SH-SY5Y (cell line): Measurements from ENCODE around the gene FOXJ3.

Source experiments
- GATA2 ChIP-seq: IDR thresholded peaks from 2 replicates; pipeline ENCODE4 v1.6.1; 2011; ENCODE audit warnings: mild to moderate bottlenecking, low read depth, low read length
- GATA3 ChIP-seq: IDR thresholded peaks from 2 replicates; pipeline ENCODE4 v1.6.1; 2011; ENCODE audit warnings: low read depth, mild to moderate bottlenecking, low read length, moderate library complexity

The FOXJ3 gene

DNA sequence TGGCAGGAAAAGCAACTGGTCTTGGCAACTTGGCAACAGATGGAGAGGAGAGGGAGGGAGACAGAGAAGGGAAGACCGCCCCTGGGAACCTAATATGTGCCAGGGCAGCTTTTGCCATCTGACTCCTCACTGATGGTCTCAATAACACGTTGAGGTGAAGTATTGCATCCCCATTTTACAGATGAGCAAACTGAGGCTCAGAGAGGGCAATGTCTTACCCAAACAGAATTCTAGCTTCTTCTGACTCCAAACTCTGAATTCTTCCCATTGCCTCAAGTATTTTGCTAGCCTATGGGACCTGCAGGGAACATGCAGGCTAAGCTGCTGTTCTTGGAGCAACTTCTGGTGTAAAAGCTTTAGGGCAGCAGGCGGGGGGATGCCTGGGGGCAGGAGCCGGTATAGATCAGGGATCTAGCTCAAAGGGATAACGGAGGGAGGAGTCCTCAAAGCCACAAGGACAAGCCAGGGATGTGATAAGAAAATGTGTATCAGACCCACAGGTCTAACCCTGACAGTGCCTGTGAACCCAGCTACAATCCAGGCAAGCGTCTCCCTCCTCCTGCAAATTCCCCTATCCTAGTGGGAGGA is 163.3 kb downstream of the FOXJ3 start:
- TF ChIP-seq GATA2 (no peak), GATA3 (no peak)

GRCh38 chr1:42170779-42171621 is 164.0 kb downstream of the FOXJ3 start:
- TF ChIP-seq GATA3 (no peak), GATA2 (no peak)

DNA sequence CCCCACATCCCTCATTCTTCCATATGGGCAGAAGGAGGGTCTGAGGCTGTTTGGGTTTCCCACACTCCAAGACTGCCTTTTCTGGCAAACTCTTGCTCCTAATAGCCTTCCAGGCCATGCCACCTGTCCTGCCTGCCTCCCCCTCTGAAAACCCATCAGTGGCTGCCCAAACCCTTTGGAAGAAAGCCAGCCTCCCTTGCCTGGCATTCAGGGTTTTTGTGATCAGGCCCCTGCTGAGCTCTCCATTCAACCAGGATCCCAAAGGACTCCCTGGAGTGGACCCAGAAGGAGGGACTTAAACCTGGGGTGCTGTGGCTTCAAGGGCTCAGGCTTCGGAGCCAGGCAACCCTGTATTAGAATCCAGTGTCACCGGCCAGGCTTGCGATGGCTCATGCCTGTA is 166.3 kb downstream of the FOXJ3 start:
- no peak for TF ChIP-seq GATA2
- no peak for TF ChIP-seq GATA3

GRCh38 chr1:42168391-42168670 is 166.7 kb downstream of the FOXJ3 start:
- TF ChIP-seq GATA2 (no peak), GATA3 (no peak)

GRCh38 chr1:42167611-42168390 is 167.2 kb downstream of the FOXJ3 start:
- TF ChIP-seq GATA3 (no peak), GATA2 (no peak)

DNA sequence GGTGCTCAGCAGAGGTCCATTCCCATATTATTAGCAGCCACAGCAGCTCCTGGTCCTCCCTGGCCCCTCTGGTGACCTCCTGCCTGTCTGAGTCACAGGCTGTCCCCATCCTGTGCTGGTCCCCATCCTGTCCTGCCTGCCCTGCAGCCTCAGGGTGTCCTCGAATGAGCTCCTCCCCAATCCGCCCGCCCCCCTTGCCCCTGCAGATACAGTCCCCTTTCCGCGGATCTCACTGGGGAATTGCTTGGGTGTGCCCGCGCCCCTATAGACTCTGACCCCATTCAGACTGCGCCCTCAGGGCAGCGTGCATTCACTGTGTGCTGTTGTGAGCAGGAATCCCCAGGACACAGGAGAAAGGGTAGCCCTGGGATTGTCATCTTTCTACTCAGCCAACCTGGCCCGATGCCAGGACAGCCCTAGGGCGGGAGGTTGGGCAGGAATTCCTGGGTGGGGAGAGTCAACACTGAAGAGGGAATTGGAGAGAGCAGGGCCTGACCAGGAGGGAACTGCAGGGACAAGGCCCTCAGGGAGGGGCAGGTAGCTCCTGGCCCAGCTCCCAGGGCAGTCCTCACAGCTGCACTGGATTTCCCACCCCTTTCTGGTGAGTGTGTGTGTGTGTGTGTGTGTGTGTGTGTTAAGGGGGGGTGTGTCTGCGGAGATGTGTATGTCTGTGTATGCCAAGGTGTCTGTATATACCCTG is 169.4 kb downstream of the FOXJ3 start:
- TF ChIP-seq GATA3 (no peak), GATA2 (no peak)

DNA sequence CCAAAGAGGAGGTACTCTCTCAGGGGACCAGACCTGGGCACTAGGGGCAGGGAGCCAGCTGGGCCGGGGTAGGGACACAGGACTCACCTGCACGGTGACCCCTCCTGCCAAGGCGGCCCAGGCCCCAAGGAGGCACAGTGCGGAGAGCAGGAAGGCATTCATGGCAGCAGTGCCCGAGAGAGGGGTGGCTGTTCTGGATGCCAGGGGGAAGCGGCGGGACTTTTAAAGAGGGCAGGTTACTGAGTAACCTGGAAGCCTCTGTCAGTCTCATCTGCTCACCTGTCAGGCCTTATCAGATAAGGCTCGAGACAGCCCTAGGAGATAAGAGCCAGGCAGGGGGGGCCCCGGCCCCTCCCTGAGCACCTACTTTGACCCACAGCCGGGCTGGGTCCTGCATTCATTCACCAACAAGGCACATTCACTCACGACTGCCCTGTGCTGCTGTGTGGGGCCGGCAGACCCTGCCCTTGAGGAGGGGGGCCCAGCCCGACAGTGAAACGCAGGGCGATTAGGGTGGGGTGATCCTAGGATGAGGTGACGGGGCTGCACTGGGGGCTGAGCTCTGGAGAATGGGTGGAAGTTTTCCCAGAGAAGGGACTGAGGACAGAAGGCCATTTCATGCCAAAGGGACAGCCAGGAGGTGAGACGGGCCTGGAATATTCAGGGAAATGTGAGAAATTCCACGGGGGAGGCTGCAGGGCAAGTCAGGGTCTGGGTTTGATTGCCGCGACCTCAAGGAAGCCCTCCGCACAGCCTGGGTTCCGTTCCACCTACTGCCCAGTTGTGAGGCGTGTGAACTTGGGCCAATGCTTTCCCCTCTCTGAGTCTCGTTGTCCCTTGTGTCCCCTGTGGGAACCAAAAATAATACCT is 170.2 kb downstream of the FOXJ3 start, which contains the start of gene GUCA2A:
TSS of gene GUCA2A (minus strand) at position 195 of the 870 bp plus-strand sequence. CDS start at position 162, 33 bp downstream.
- no peak for TF ChIP-seq GATA2
- no peak for TF ChIP-seq GATA3

- TF ChIP-seq GATA2 (no peak), GATA3 (no peak)
Measured at GRCh38 chr1:42163536-42164503, 171.2 kb downstream of the FOXJ3 start.

DNA sequence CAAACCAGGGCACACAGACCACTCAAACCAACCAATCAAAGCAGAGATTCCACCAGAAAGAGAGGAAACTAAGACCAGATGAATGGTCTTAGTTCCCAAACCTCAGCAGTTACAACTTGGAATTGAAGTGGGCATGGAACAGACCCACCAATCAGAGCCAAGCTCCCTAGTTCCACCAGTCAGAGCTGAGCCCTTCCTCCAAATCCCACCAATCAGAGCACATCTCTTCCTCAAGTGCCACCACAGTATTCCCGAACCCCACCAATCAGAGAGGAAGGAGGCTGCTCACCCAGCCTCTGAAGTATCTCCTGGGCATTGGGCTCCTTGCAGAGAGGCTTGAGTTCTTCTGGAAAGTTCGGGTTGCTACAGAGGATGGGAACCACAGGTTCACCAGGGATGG is 171.9 kb downstream of the FOXJ3 start:
- no peak for TF ChIP-seq GATA3
- TF ChIP-seq GATA2 = no peak

GRCh38 chr1:42162181-42162580 is 172.9 kb downstream of the FOXJ3 start:
- no peak for TF ChIP-seq GATA2
- TF ChIP-seq GATA3 = no peak

- TF ChIP-seq GATA3 (no peak), GATA2 (no peak)
Measured at GRCh38 chr1:42158189-42158588, 176.8 kb downstream of the FOXJ3 start.

- TF ChIP-seq GATA2 = no peak
- TF ChIP-seq GATA3 = no peak
Measured at GRCh38 chr1:42157667-42158066, 177.4 kb downstream of the FOXJ3 start.

- no peak for TF ChIP-seq GATA2
- no peak for TF ChIP-seq GATA3
Measured at GRCh38 chr1:42155362-42155761, 179.7 kb downstream of the FOXJ3 start.

- TF ChIP-seq GATA3 (no peak), GATA2 (no peak)
Measured at GRCh38 chr1:42154685-42155084, 180.3 kb downstream of the FOXJ3 start.
